Endothelial cell of umbilical vein (primary cell): ENCODE data around the gene KRTAP5-2. TPM values are rescaled to one million over a fixed set of nuclear protein-coding genes. Genes with fewer than 3 reads are reported as not detected.

Experiments used
- BruUV-seq: library from RNA; stranded (reverse); fragments of 400-500 nt; replicated peaks from 2 replicates; lab custom pipeline; 2021; lab: Mats Ljungman, UMichigan
- CTCF ChIA-PET: fragments of 300-600, 350-600 bp; sonication (Branson Sonifier 250); formaldehyde crosslinking; loops from one replicate; lab custom pipeline; 2021; ENCODE audit warnings: antibody characterized with exemption, inconsistent platforms; lab: Charles Lee
- POLR2A ChIA-PET: fragments of 300-600, 350-600 bp; sonication (Branson Sonifier 250); formaldehyde crosslinking; loops from one replicate; lab custom pipeline; 2021; ENCODE audit warnings: antibody characterized with exemption, inconsistent platforms; lab: Charles Lee
- DNase-seq: peaks from one replicate; pipeline ENCODE4 v3.0.0-alpha.2; 2011; ENCODE audit warnings: low read depth, low spot score
- FAIRE-seq: peaks from 2 replicates; lab custom pipeline; 2011; peaks lifted over from hg19 to GRCh38; lab: Jason Lieb, UNC
- H2AFZ ChIP-seq: 2 replicates; pipeline ENCODE4 v1.6.0; 2012; ENCODE audit warnings: low read depth, low read length, control low read depth, inconsistent platforms
- H3K27ac ChIP-seq: 2 replicates; pipeline ENCODE4 v1.5.1; 2011; ENCODE audit warnings: low read depth, mild to moderate bottlenecking, control low read depth, low read length, moderate library complexity; ENCODE audit not compliant: insufficient read depth
- H3K27me3 ChIP-seq, 2 experiments: 2 replicates each; pipeline versions ENCODE4 v1.6.0 to v1.6.1; 2011; ENCODE audit warnings: low read length in 2 of 2, mixed read lengths in 1 of 2; ENCODE audit not compliant: control insufficient read depth in 2 of 2, insufficient read depth in 2 of 2
- H3K36me3 ChIP-seq, 2 experiments: 2 replicates in 1 of 2; 3 replicates in 1 of 2; pipeline ENCODE4 v1.5.1; 2011; ENCODE audit warnings: low read length in 2 of 2, mild to moderate bottlenecking in 1 of 2, moderate library complexity in 1 of 2; ENCODE audit not compliant: control insufficient read depth in 2 of 2, insufficient read depth in 2 of 2; ENCODE audit errors: extremely low read depth in 1 of 2
- H3K4me1 ChIP-seq: 3 replicates; pipeline ENCODE4 v1.5.1; 2011; ENCODE audit warnings: mild to moderate bottlenecking, low read length; ENCODE audit not compliant: control insufficient read depth, insufficient read depth; ENCODE audit errors: extremely low read depth
- H3K4me2 ChIP-seq: 2 replicates; pipeline ENCODE4 v1.6.1; 2011; ENCODE audit warnings: low read length, control low read depth, mixed read lengths; ENCODE audit not compliant: insufficient read depth
- H3K4me3 ChIP-seq, 3 experiments: fragments of 200-600 bp in 1 of 3; sonication (generic), shearing (Covaris generic) in 1 of 3; replicated peaks in 1 of 3; 2 replicates each; pipeline ENCODE4 v1.5.1; 2011 to 2016; ENCODE audit warnings: control low read depth in 3 of 3, low read length in 3 of 3, mild to moderate bottlenecking in 2 of 3, inconsistent platforms in 1 of 3, low read depth in 1 of 3, moderate library complexity in 1 of 3; ENCODE audit not compliant: insufficient read depth in 1 of 3
- H3K79me2 ChIP-seq: 2 replicates; pipeline ENCODE4 v1.6.0; 2012; ENCODE audit warnings: low read length, inconsistent platforms; ENCODE audit not compliant: control insufficient read depth, insufficient read depth
- H3K9ac ChIP-seq: replicated peaks from 2 replicates; pipeline ENCODE3; 2011; ENCODE audit warnings: low read length, control low read depth; ENCODE audit not compliant: insufficient read depth; ENCODE audit errors: extremely low read depth
- H3K9me1 ChIP-seq: replicated peaks from 3 replicates; pipeline ENCODE4 v1.6.0; 2011; ENCODE audit warnings: mild to moderate bottlenecking, low read length; ENCODE audit not compliant: control insufficient read depth, insufficient read depth; ENCODE audit errors: extremely low read depth
- H3K9me3 ChIP-seq: replicated peaks from 2 replicates; pipeline ENCODE4 v1.5.1; 2012; ENCODE audit warnings: low read length, inconsistent platforms; ENCODE audit not compliant: control insufficient read depth, insufficient read depth
- H4K20me1 ChIP-seq: replicated peaks from 2 replicates; pipeline ENCODE3; 2011; ENCODE audit warnings: mild to moderate bottlenecking, low read length; ENCODE audit not compliant: control insufficient read depth, insufficient read depth; ENCODE audit errors: extremely low read depth
- EZH2 ChIP-seq: IDR thresholded peaks from 2 replicates; pipeline ENCODE4 v1.6.1; 2012; ENCODE audit warnings: borderline replicate concordance, low read depth, mild to moderate bottlenecking, moderate library complexity, low read length, inconsistent platforms; ENCODE audit not compliant: severe bottlenecking
- FOS ChIP-seq: IDR thresholded peaks from 2 replicates; pipeline ENCODE4 v1.6.1; 2011; ENCODE audit warnings: mild to moderate bottlenecking, low read length, moderate library complexity, borderline replicate concordance; ENCODE audit not compliant: insufficient read depth
- GATA2 ChIP-seq: IDR thresholded peaks from 2 replicates; pipeline ENCODE4 v1.7.0; 2011; ENCODE audit warnings: low read depth, mild to moderate bottlenecking, moderate library complexity, mixed read lengths, low read length; ENCODE audit not compliant: insufficient read length, insufficient read depth
- JUN ChIP-seq: IDR thresholded peaks from 2 replicates; pipeline ENCODE4 v1.6.1; 2011; ENCODE audit warnings: borderline replicate concordance, low read depth; ENCODE audit not compliant: insufficient read length, insufficient read depth
- MAX ChIP-seq: IDR thresholded peaks from 2 replicates; pipeline ENCODE4 v1.6.1; 2011; ENCODE audit not compliant: insufficient read depth, insufficient read length
- MYC ChIP-seq: IDR thresholded peaks from one replicate; pipeline ENCODE4 v1.6.1; 2011; ENCODE audit warnings: mild to moderate bottlenecking, low read depth, low read length
- POLR2A ChIP-seq: IDR thresholded peaks from 2 replicates; pipeline ENCODE4 v1.6.1; 2012; ENCODE audit warnings: low read depth, mild to moderate bottlenecking, control low read depth, low read length
- POLR2AphosphoS5 ChIP-seq: IDR thresholded peaks from 2 replicates; pipeline ENCODE4 v1.6.1; 2012; ENCODE audit warnings: low read depth, mild to moderate bottlenecking, control low read depth, low read length, moderate library complexity; ENCODE audit not compliant: insufficient read depth
- dilution Hi-C: fragments of 300-500 bp; cut with MboI; formaldehyde crosslinking; loops from one replicate; pipeline ENCODE4 v1.15.0; 2019; ENCODE audit warnings: low sequenced_read_pairs; ENCODE audit not compliant: extremely low pct_ligation_motif_present
- intact Hi-C: fragments of 100-400 bp; cut with micrococcal nuclease; formaldehyde crosslinking; loops from one replicate; pipeline ENCODE4 v1.10.0; 2022
- polyA plus RNA-seq, 4 experiments: library from polyadenylated mRNA; depleted of rRNA in 3 of 4; stranded (reverse) in 3 of 4; unstranded in 1 of 4; fragments of >200 nt; gene quantifications; 2 replicates each; pipeline versions ENCODE4 v1.2.1 to v1.2.3, GENCODE V29; 2011 to 2012; ENCODE audit warnings: missing spikeins in 1 of 4
- total RNA-seq: library from RNA; stranded (reverse); gene quantifications from 2 replicates; pipeline ENCODE4 v1.2.3, GENCODE V29; 2021
- TF ChIP-seq, protein P1 (sequence below), 2 donors: IDR thresholded peaks; 1 replicate in 1 of 2; 2 replicates in 1 of 2; pipeline ENCODE4 v1.5.1; 2011; ENCODE audit warnings: low read length in 2 of 2, mild to moderate bottlenecking in 2 of 2, moderate library complexity in 2 of 2, control low read depth in 1 of 2, inconsistent platforms in 1 of 2, low read depth in 1 of 2; ENCODE audit not compliant: insufficient read depth in 1 of 2; ENCODE audit errors: extremely low read depth in 1 of 2

Gene KRTAP5-2
- total and polyA plus RNA-seq, 2 donors (not counting 3 experiments of a cell fraction or from before 2014, with no cell fraction given), result not detected

GRCh38 chr11:1571760-1572196 is 26.3 kb downstream of the KRTAP5-2 start:
- H2AFZ ChIP-seq, result no peak overlapping the region
- no peak overlapping the region for H3K27ac ChIP-seq
- DNase-seq, result no peak
- H3K4me2 ChIP-seq, result no peak overlapping the region
- H3K9ac ChIP-seq, result peak overlapping the region; percentile 38
- CTCF ChIA-PET, result interaction anchor here (2.5 kb wide), 1 partner anchor 25 kb away, joined by 14 read pairs; no protein-coding TSS in a partner anchor
- TF ChIP-seq GATA2 (no peak), MYC (no peak), JUN (no peak), EZH2 (no peak), FOS (no peak), POLR2A (no peak), MAX (no peak), POLR2AphosphoS5 (no peak)
- TF ChIP-seq, protein P1, sequence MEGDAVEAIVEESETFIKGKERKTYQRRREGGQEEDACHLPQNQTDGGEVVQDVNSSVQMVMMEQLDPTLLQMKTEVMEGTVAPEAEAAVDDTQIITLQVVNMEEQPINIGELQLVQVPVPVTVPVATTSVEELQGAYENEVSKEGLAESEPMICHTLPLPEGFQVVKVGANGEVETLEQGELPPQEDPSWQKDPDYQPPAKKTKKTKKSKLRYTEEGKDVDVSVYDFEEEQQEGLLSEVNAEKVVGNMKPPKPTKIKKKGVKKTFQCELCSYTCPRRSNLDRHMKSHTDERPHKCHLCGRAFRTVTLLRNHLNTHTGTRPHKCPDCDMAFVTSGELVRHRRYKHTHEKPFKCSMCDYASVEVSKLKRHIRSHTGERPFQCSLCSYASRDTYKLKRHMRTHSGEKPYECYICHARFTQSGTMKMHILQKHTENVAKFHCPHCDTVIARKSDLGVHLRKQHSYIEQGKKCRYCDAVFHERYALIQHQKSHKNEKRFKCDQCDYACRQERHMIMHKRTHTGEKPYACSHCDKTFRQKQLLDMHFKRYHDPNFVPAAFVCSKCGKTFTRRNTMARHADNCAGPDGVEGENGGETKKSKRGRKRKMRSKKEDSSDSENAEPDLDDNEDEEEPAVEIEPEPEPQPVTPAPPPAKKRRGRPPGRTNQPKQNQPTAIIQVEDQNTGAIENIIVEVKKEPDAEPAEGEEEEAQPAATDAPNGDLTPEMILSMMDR (IDR thresholded peaks at IDR 0.05; ENCODE audit: extremely low read depth in 1 of 2, insufficient read depth in 1 of 2, low read depth in 1 of 2, low read length in 2 of 2), result no peak
- peaks cover 10 to 16% of the 10 kb centered on the region in 2 experiments for H3K27me3 ChIP-seq
- peaks cover 5% of the 10 kb centered on the region for H3K4me1 ChIP-seq
- no peaks in the 10 kb centered on the region for H3K9me3 ChIP-seq
- H3K9me1 ChIP-seq, result no peaks in the 10 kb centered on the region
- dilution Hi-C loops, result no loop called here
- H3K4me3 ChIP-seq, result peak overlapping the region in 1 of 3 experiments; percentile 26
- H3K79me2 ChIP-seq, result no peaks in the 10 kb centered on the region
- POLR2A ChIA-PET, result no interaction called here
- H3K36me3 ChIP-seq, result no peaks in the 10 kb centered on the region
- FAIRE-seq, result no peak
- no TSS peak for BruUV-seq
- H4K20me1 ChIP-seq, result no peaks in the 10 kb centered on the region
- intact Hi-C loops, result loop anchor here (5.0 to 10.0 kb wide), 3 partner anchors 34 to 309 kb away; partner anchors contain the start of gene TOLLIP
